Measurements from ENCODE around the gene PDE8A. TPM values are rescaled to one million over a fixed set of nuclear protein-coding genes. Genes with fewer than 3 reads are reported as not detected.

Gene PDE8A
- total and polyA plus RNA-seq, 2 donors (not counting 1 experiment from before 2014, with no cell fraction given) = 17.7 to 26.3 TPM

GRCh38 chr15:84949845-84950569 lies 31.6 kb upstream of the PDE8A start:
- no peaks in the 10 kb centered on the region for H3K79me2 ChIP-seq (ENCODE audit: control insufficient read depth, insufficient read depth, low read length)
- no peak overlapping the region for H2AFZ ChIP-seq (ENCODE audit: low read length)
- H4K20me1 ChIP-seq (ENCODE audit: control insufficient read depth, extremely low read depth, insufficient read depth, low read length) = no peaks in the 10 kb centered on the region
- H3K27me3 ChIP-seq (ENCODE audit: control insufficient read depth, insufficient read depth, low read length) = no peaks in the 10 kb centered on the region
- H3K4me3 ChIP-seq (replicated peaks in 1 of 4; ENCODE audit: control extremely low read depth in 1 of 4, insufficient read depth in 1 of 4, low read depth in 3 of 4, low read length in 4 of 4) = no peak overlapping the region
- TF ChIP-seq EZH2 (IDR thresholded peaks at IDR 0.05; ENCODE audit: low read length, missing control alignments) (no peak), CTCF (conservative IDR thresholded peaks at IDR 0.05 in 1 of 2, IDR thresholded peaks at IDR 0.05 in 1 of 2; ENCODE audit: low read depth in 1 of 2, low read length in 2 of 2) (no peak)
- peaks cover 16% of the 10 kb centered on the region for H3K4me1 ChIP-seq (ENCODE audit: control insufficient read depth, extremely low read depth, insufficient read depth, low read length)
- H3K36me3 ChIP-seq (ENCODE audit: control insufficient read depth, insufficient read depth, low read length) = no peaks in the 10 kb centered on the region
- H3K4me2 ChIP-seq (ENCODE audit: extremely low read depth, insufficient read depth, low read length) = no peak overlapping the region
- H3K9ac ChIP-seq (ENCODE audit: insufficient read depth, low read length) = no peak overlapping the region
- DNase-seq (ENCODE audit: low read depth in 2 of 2) = peak; percentile 36 to 37
- no peaks in the 10 kb centered on the region for H3K9me3 ChIP-seq (ENCODE audit: control insufficient read depth, insufficient read depth, low read depth, low read length)
- no peak overlapping the region for H3K27ac ChIP-seq (ENCODE audit: insufficient read depth, low read length)

- H4K20me1 ChIP-seq (ENCODE audit: control insufficient read depth, extremely low read depth, insufficient read depth, low read length) = no peaks in the 10 kb centered on the region
- H3K9me3 ChIP-seq (ENCODE audit: control insufficient read depth, insufficient read depth, low read depth, low read length) = no peaks in the 10 kb centered on the region
- no peak overlapping the region for H3K9ac ChIP-seq (ENCODE audit: insufficient read depth, low read length)
- peaks cover 16% of the 10 kb centered on the region for H3K4me1 ChIP-seq (ENCODE audit: control insufficient read depth, extremely low read depth, insufficient read depth, low read length)
- H3K27ac ChIP-seq (ENCODE audit: insufficient read depth, low read length) = no peak overlapping the region
- H3K79me2 ChIP-seq (ENCODE audit: control insufficient read depth, insufficient read depth, low read length) = no peaks in the 10 kb centered on the region
- DNase-seq (ENCODE audit: low read depth in 2 of 2) = no peak
- H2AFZ ChIP-seq (ENCODE audit: low read length) = no peak overlapping the region
- TF ChIP-seq CTCF (conservative IDR thresholded peaks at IDR 0.05 in 1 of 2, IDR thresholded peaks at IDR 0.05 in 1 of 2; ENCODE audit: low read depth in 1 of 2, low read length in 2 of 2) = no peak
- no peak for TF ChIP-seq EZH2 (IDR thresholded peaks at IDR 0.05; ENCODE audit: low read length, missing control alignments)
- H3K27me3 ChIP-seq (ENCODE audit: control insufficient read depth, insufficient read depth, low read length) = no peaks in the 10 kb centered on the region
- no peaks in the 10 kb centered on the region for H3K36me3 ChIP-seq (ENCODE audit: control insufficient read depth, insufficient read depth, low read length)
- no peak overlapping the region for H3K4me3 ChIP-seq (replicated peaks in 1 of 4; ENCODE audit: control extremely low read depth in 1 of 4, insufficient read depth in 1 of 4, low read depth in 3 of 4, low read length in 4 of 4)
- H3K4me2 ChIP-seq (ENCODE audit: extremely low read depth, insufficient read depth, low read length) = no peak overlapping the region
Measured at GRCh38 chr15:84950570-84951111, 31.0 kb upstream of the PDE8A start.

GRCh38 chr15:84951736-84952135 lies 29.9 kb upstream of the PDE8A start:
- TF ChIP-seq CTCF (conservative IDR thresholded peaks at IDR 0.05 in 1 of 2, IDR thresholded peaks at IDR 0.05 in 1 of 2; ENCODE audit: low read depth in 1 of 2, low read length in 2 of 2) (no peak), EZH2 (IDR thresholded peaks at IDR 0.05; ENCODE audit: low read length, missing control alignments) (no peak)
- Histone ChIP-seq H4K20me1 (ENCODE audit: control insufficient read depth, extremely low read depth, insufficient read depth, low read length) (no peaks in the 10 kb centered on the region), H2AFZ (ENCODE audit: low read length) (no peak overlapping the region), H3K27ac (ENCODE audit: insufficient read depth, low read length) (no peak overlapping the region), H3K9me3 (ENCODE audit: control insufficient read depth, insufficient read depth, low read depth, low read length) (no peaks in the 10 kb centered on the region), H3K9ac (ENCODE audit: insufficient read depth, low read length) (no peak overlapping the region), H3K79me2 (ENCODE audit: control insufficient read depth, insufficient read depth, low read length) (no peaks in the 10 kb centered on the region), H3K36me3 (ENCODE audit: control insufficient read depth, insufficient read depth, low read length) (no peaks in the 10 kb centered on the region), H3K4me1 (ENCODE audit: control insufficient read depth, extremely low read depth, insufficient read depth, low read length) (peaks cover 16% of the 10 kb centered on the region), H3K4me3 (replicated peaks in 1 of 4; ENCODE audit: control extremely low read depth in 1 of 4, insufficient read depth in 1 of 4, low read depth in 3 of 4, low read length in 4 of 4) (no peak overlapping the region), H3K4me2 (ENCODE audit: extremely low read depth, insufficient read depth, low read length) (no peak overlapping the region), H3K27me3 (ENCODE audit: control insufficient read depth, insufficient read depth, low read length) (no peaks in the 10 kb centered on the region)
- no peak for DNase-seq (ENCODE audit: low read depth in 2 of 2)
